Activated CD4-positive, alpha-beta T cell treated with anti-CD3 and anti-CD28 coated beads, Interleukin-2, amount 10 ng/mL, durations not matched to agents 24 days and 14 days (primary cell): Measurements from ENCODE around the gene GPC3. TPM values are rescaled to one million over a fixed set of nuclear protein-coding genes. Genes with fewer than 3 reads are reported as not detected.
"Not testable (repeated sequence)": the region's sequence is repeated elsewhere in the genome, so short reads cannot be mapped to it uniquely, and the experiment has no call there.

Experiments used
- DNase-seq: peaks from one replicate; pipeline ENCODE4 v3.0.0; 2022
- H3K27ac Mint-ChIP-seq: one replicate; pipeline ENCODE4 v1.8.0; 2022; ENCODE audit warnings: mild to moderate bottlenecking, mixed read lengths
- H3K27me3 Mint-ChIP-seq: one replicate; pipeline ENCODE4 v1.8.0; 2022; ENCODE audit warnings: mixed read lengths
- H3K36me3 Mint-ChIP-seq: one replicate; pipeline ENCODE4 v1.8.0; 2022; ENCODE audit warnings: low read depth, mild to moderate bottlenecking, mixed read lengths
- H3K4me1 Mint-ChIP-seq: one replicate; pipeline ENCODE4 v1.8.0; 2021; ENCODE audit warnings: mixed read lengths
- H3K4me3 Mint-ChIP-seq: one replicate; pipeline ENCODE4 v1.8.0; 2022; ENCODE audit warnings: mild to moderate bottlenecking, moderate library complexity, mixed read lengths
- H3K9me3 Mint-ChIP-seq: one replicate; pipeline ENCODE4 v1.8.0; 2021; ENCODE audit warnings: mixed read lengths
- intact Hi-C: fragments of 100-400 bp; cut with micrococcal nuclease; formaldehyde crosslinking; loops from one replicate; pipeline ENCODE4 v1.15.1; 2023
- total RNA-seq: library from RNA; stranded (reverse); gene quantifications from 2 replicates; pipeline ENCODE4 v1.2.3, GENCODE V29; 2022

GPC3 gene
- total RNA-seq, 1 donor from 2014 or later: 0.21 TPM

DNA sequence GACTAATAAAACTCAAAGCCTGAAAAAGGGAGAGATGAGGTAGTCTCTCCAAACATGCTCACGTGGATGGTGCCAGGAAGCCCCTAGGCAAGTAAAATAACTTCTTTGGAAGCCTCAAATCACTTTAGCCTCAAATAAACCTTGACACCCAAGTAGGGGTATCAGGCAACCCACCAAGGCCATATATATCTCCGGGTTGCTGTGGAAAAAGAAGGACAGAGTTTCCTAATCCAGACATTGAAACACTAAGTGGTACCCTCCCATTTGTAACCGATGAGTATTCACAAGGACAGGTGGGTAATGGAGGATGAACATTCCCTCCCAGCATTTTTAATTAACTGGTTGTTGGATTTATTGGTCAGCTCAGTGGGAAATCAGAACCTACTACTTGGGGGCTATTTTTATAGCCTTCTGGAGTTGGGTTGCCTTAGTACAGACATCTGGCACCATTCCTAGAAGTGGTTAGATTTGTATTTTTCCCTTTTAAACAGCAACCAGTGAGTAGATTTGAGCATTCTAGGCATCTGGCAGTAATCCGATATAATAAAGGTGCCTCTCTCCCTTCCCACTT is 87.7 kb downstream of the GPC3 start:
- Mint-ChIP-seq H3K36me3 (no peaks in the 10 kb centered on the region), H3K27ac (no peak overlapping the region), H3K9me3 (no peaks in the 10 kb centered on the region), H3K4me1 (no peaks in the 10 kb centered on the region), H3K4me3 (no peak overlapping the region), H3K27me3 (no peaks in the 10 kb centered on the region)
- intact Hi-C loops: no loop called here
- DNase-seq: no peak

DNA sequence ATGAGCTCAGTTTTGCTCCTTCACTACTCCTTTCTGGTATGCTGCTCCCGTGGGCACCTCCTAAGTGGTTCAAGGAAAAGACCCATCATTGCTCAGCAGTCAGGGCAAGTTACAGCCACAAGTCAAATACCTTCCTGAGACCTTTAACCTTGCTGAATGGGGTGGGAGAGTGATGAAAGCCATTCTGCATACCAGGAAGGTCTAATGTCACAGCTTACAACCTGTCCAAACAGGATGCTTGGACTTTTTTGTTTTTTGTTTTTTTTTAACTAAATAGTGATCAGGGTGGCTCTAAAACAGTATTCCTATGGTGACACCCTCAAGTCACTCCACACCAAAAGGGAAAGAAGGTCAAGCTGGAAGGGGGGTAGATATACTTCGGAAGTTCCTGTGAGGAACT is 93.1 kb downstream of the GPC3 start:
- H3K9me3 Mint-ChIP-seq: no peaks in the 10 kb centered on the region
- no peak overlapping the region for H3K27ac Mint-ChIP-seq
- H3K36me3 Mint-ChIP-seq: no peaks in the 10 kb centered on the region
- H3K27me3 Mint-ChIP-seq: no peaks in the 10 kb centered on the region
- H3K4me1 Mint-ChIP-seq: no peaks in the 10 kb centered on the region
- intact Hi-C loops: no loop called here
- no peak overlapping the region for H3K4me3 Mint-ChIP-seq
- no peak for DNase-seq

DNA sequence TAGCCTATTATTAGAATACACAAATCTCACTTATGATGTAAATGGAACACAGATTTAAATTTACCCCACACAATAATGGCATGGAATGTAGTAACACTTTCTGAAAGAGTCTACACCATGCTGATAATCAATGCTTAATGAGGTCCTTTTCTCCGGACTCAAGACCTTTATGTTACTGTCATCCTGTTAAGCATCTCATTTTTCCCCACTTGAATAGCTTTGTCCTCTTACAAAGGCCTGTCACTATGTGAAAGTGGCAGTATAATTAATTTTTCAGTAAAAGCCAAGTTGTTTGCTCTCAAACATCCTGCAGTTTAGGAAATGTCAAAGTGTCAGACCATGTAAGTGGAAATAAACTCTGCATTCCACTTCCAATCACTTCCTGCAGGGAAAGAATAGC is 96.4 kb downstream of the GPC3 start:
- DNase-seq: no peak
- intact Hi-C loops: no loop called here

GRCh38 chrX:133888084-133888483 is 97.3 kb downstream of the GPC3 start:
- H3K36me3 Mint-ChIP-seq, DNase-seq, H3K9me3 Mint-ChIP-seq, H3K4me3 Mint-ChIP-seq, H3K4me1 Mint-ChIP-seq, H3K27ac Mint-ChIP-seq, H3K27me3 Mint-ChIP-seq, intact Hi-C loops: not testable (repeated sequence)

More for the DNA sequence above, 96.4 kb downstream of the GPC3 start:
- Mint-ChIP-seq H3K27me3 (no peaks in the 10 kb centered on the region), H3K4me1 (no peaks in the 10 kb centered on the region), H3K27ac (no peak overlapping the region), H3K4me3 (no peak overlapping the region), H3K9me3 (no peaks in the 10 kb centered on the region), H3K36me3 (no peaks in the 10 kb centered on the region)

- intact Hi-C loops: no loop called here
- Mint-ChIP-seq H3K4me3 (no peak overlapping the region), H3K27ac (no peak overlapping the region), H3K27me3 (no peaks in the 10 kb centered on the region), H3K9me3 (no peaks in the 10 kb centered on the region), H3K4me1 (no peaks in the 10 kb centered on the region), H3K36me3 (no peaks in the 10 kb centered on the region)
- no peak for DNase-seq
These were observed 100.7 kb downstream of the GPC3 start for GRCh38 chrX:133884430-133885394.

- no peak overlapping the region for H3K27ac Mint-ChIP-seq
- H3K9me3 Mint-ChIP-seq: no peaks in the 10 kb centered on the region
- H3K4me3 Mint-ChIP-seq: no peak overlapping the region
- H3K27me3 Mint-ChIP-seq: no peaks in the 10 kb centered on the region
- no peaks in the 10 kb centered on the region for H3K36me3 Mint-ChIP-seq
- DNase-seq: no peak
- intact Hi-C loops: no loop called here
- no peaks in the 10 kb centered on the region for H3K4me1 Mint-ChIP-seq
These were observed 103.5 kb downstream of the GPC3 start for GRCh38 chrX:133881893-133882292.

- Mint-ChIP-seq H3K36me3 (no peaks in the 10 kb centered on the region), H3K9me3 (no peaks in the 10 kb centered on the region), H3K4me3 (no peak overlapping the region), H3K4me1 (no peaks in the 10 kb centered on the region), H3K27me3 (no peaks in the 10 kb centered on the region), H3K27ac (no peak overlapping the region)
- DNase-seq: no peak
- intact Hi-C loops: no loop called here
These were observed 104.4 kb downstream of the GPC3 start for GRCh38 chrX:133881007-133881406.

GRCh38 chrX:133880032-133880443 is 105.4 kb downstream of the GPC3 start:
- DNase-seq: no peak
- Mint-ChIP-seq H3K27me3 (no peaks in the 10 kb centered on the region), H3K36me3 (no peaks in the 10 kb centered on the region), H3K4me3 (no peak overlapping the region), H3K9me3 (no peaks in the 10 kb centered on the region), H3K4me1 (no peaks in the 10 kb centered on the region), H3K27ac (no peak overlapping the region)
- intact Hi-C loops: no loop called here

- Mint-ChIP-seq H3K4me1 (no peaks in the 10 kb centered on the region), H3K9me3 (no peaks in the 10 kb centered on the region), H3K36me3 (no peaks in the 10 kb centered on the region), H3K27ac (no peak overlapping the region), H3K27me3 (no peaks in the 10 kb centered on the region), H3K4me3 (no peak overlapping the region)
- intact Hi-C loops: no loop called here
- DNase-seq: no peak
These were observed 106.7 kb downstream of the GPC3 start for GRCh38 chrX:133878710-133879109.

DNA sequence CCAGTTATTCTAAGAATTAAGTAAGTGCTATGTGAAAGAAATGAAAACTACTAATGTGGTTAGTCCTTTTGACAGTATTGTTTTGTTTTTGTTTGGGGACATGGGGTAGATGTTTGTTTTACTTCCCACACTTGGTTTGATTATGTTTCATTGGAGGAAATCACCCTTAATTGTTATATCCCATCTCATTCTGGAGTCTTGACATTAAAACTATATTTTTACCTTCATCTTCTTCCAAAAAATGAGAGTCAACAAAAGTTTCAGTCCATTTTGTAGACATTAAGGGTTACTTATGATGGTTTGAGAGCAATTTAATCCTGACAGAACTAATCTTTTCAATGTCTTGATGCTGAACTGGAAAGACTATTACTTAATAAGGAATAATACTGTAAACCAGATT is 108.7 kb downstream of the GPC3 start:
- Mint-ChIP-seq H3K9me3 (no peaks in the 10 kb centered on the region), H3K4me3 (no peak overlapping the region), H3K27me3 (no peaks in the 10 kb centered on the region), H3K4me1 (no peaks in the 10 kb centered on the region), H3K36me3 (no peaks in the 10 kb centered on the region), H3K27ac (no peak overlapping the region)
- no peak for DNase-seq
- intact Hi-C loops: no loop called here

GRCh38 chrX:133869270-133869669 is 116.1 kb downstream of the GPC3 start:
- DNase-seq: no peak
- no peaks in the 10 kb centered on the region for H3K4me1 Mint-ChIP-seq
- no peaks in the 10 kb centered on the region for H3K36me3 Mint-ChIP-seq
- intact Hi-C loops: no loop called here
- H3K9me3 Mint-ChIP-seq: no peaks in the 10 kb centered on the region
- H3K4me3 Mint-ChIP-seq: no peak overlapping the region
- no peaks in the 10 kb centered on the region for H3K27me3 Mint-ChIP-seq
- no peak overlapping the region for H3K27ac Mint-ChIP-seq

- H3K4me3 Mint-ChIP-seq: no peak overlapping the region
- intact Hi-C loops: no loop called here
- no peaks in the 10 kb centered on the region for H3K27me3 Mint-ChIP-seq
- DNase-seq: no peak
- no peaks in the 10 kb centered on the region for H3K9me3 Mint-ChIP-seq
- no peaks in the 10 kb centered on the region for H3K36me3 Mint-ChIP-seq
- H3K4me1 Mint-ChIP-seq: no peaks in the 10 kb centered on the region
- H3K27ac Mint-ChIP-seq: no peak overlapping the region
These were observed 116.7 kb downstream of the GPC3 start for GRCh38 chrX:133868682-133869081.

DNA sequence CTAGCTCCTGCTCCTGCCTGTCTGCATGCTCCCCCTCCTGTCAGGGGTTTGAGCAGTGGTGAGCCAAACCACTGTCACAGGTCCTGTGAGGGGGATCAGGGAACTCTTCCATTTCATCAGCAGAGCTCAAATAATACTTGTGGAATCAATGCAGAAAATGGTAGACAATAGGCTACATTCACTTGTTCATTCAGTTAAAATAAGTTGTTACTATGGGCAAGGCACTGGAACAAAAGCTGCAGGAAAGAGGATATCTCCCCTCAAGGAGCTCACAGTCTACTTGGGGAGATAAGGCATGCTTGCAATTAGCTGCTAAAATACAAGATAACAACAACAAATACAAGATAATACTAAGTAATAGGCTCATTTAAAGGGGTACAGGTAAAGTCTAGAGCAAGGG is 117.1 kb downstream of the GPC3 start:
- Mint-ChIP-seq H3K36me3 (no peaks in the 10 kb centered on the region), H3K4me3 (no peak overlapping the region), H3K9me3 (no peaks in the 10 kb centered on the region), H3K4me1 (no peaks in the 10 kb centered on the region), H3K27ac (no peak overlapping the region), H3K27me3 (no peaks in the 10 kb centered on the region)
- no peak for DNase-seq
- intact Hi-C loops: no loop called here

GRCh38 chrX:133865761-133866471 is 119.5 kb downstream of the GPC3 start:
- H3K27me3 Mint-ChIP-seq: no peaks in the 10 kb centered on the region
- no peak overlapping the region for H3K4me3 Mint-ChIP-seq
- H3K9me3 Mint-ChIP-seq: no peaks in the 10 kb centered on the region
- no peak overlapping the region for H3K27ac Mint-ChIP-seq
- intact Hi-C loops: no loop called here
- no peaks in the 10 kb centered on the region for H3K4me1 Mint-ChIP-seq
- H3K36me3 Mint-ChIP-seq: no peaks in the 10 kb centered on the region
- DNase-seq: no peak
